Tibial artery (tissue), 4 donors: ENCODE data around the gene ASB3.

Source experiments
- DNase-seq, 2 donors: peaks; one replicate each; pipeline ENCODE4 v3.0.0-alpha.2; 2019
- H3K27ac ChIP-seq, 2 donors: fragments of 200-600 bp; sonication (generic) in 1 of 2; 1 replicate in 1 of 2; 2 replicates in 1 of 2; pipeline ENCODE4 v1.5.1; 2018 to 2019; ENCODE audit warnings: mild to moderate bottlenecking in 1 of 2
- H3K27me3 ChIP-seq, 2 donors: fragments of 200-600 bp; sonication (generic) in 1 of 2; one replicate each; pipeline versions ENCODE4 v1.5.1 to v1.6.0; 2016 to 2019
- H3K36me3 ChIP-seq, 3 donors: fragments of 200-600 bp; sonication (generic) in 2 of 3; one replicate each; pipeline ENCODE4 v1.5.1; 2016 to 2019; ENCODE audit warnings: mild to moderate bottlenecking in 2 of 3
- H3K4me1 ChIP-seq, 4 donors: fragments of 200-600 bp; sonication (generic) in 2 of 4; 1 replicate in 3 of 4; 2 replicates in 1 of 4; pipeline ENCODE4 v1.5.1; 2016 to 2019
- H3K4me3 ChIP-seq, 2 donors: fragments of 200-600 bp; sonication (generic) in 1 of 2; 1 replicate in 1 of 2; 2 replicates in 1 of 2; pipeline ENCODE4 v1.5.1; 2018 to 2019; ENCODE audit warnings: mild to moderate bottlenecking in 2 of 2
- H3K9me3 ChIP-seq, 3 donors: fragments of 200-600 bp; sonication (generic) in 1 of 3; one replicate each; pipeline ENCODE4 v1.5.1; 2016 to 2019
- intact Hi-C: fragments of 100-400 bp; cut with DNase I; formaldehyde crosslinking; loops from one replicate; pipeline ENCODE4 v1.15.0; 2023; ENCODE audit warnings: low total_unique reads
- TF ChIP-seq, protein P1 (sequence below), 2 experiments: fragments of 200-600 bp in 1 of 2; fragments of 450-650 bp in 1 of 2; IDR thresholded peaks; one replicate each; pipeline ENCODE4 v1.5.1; 2017 to 2019; ENCODE audit warnings: antibody characterized with exemption in 2 of 2, mild to moderate bottlenecking in 1 of 2, moderate library complexity in 1 of 2

The ASB3 gene

DNA sequence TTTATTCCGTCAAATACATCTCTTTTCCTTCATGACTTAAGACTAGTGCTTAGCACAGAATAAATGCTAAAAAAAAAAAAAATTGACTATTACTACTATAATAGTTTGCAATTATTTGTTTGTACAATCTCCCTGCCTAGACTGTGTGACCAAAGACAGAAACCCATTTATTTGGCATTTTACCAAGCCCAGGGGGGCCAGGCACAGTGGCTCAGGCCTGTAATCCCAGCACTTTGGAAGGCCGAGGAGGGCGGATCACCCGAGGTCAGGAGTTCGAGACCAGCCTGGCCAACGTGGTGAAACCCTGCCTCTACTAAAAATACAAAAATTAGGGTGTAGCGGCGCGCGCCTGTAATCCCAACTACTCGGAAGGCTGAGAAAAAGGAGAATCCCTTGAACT lies 1.4 kb downstream of the ASB3 start:
- peaks cover 0 to 7% (median 0%) of the 10 kb centered on the region in 3 donors for H3K36me3 ChIP-seq
- DNase-seq, result no peak
- peaks cover 0 to 44% (median 34%) of the 10 kb centered on the region in 4 donors for H3K4me1 ChIP-seq
- H3K27ac ChIP-seq, result no peak overlapping the region
- TF ChIP-seq, protein P1, sequence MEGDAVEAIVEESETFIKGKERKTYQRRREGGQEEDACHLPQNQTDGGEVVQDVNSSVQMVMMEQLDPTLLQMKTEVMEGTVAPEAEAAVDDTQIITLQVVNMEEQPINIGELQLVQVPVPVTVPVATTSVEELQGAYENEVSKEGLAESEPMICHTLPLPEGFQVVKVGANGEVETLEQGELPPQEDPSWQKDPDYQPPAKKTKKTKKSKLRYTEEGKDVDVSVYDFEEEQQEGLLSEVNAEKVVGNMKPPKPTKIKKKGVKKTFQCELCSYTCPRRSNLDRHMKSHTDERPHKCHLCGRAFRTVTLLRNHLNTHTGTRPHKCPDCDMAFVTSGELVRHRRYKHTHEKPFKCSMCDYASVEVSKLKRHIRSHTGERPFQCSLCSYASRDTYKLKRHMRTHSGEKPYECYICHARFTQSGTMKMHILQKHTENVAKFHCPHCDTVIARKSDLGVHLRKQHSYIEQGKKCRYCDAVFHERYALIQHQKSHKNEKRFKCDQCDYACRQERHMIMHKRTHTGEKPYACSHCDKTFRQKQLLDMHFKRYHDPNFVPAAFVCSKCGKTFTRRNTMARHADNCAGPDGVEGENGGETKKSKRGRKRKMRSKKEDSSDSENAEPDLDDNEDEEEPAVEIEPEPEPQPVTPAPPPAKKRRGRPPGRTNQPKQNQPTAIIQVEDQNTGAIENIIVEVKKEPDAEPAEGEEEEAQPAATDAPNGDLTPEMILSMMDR (IDR thresholded peaks at IDR 0.05), result no peak
- no peaks in the 10 kb centered on the region for H3K9me3 ChIP-seq
- H3K4me3 ChIP-seq, result peak overlapping the region; percentile 61 to 96
- intact Hi-C loops, result no loop called here
- no peaks in the 10 kb centered on the region for H3K27me3 ChIP-seq

- Histone ChIP-seq H3K4me1 (peaks cover 0 to 40% (median 33%) of the 10 kb centered on the region in 4 donors), H3K4me3 (no peak overlapping the region), H3K9me3 (no peaks in the 10 kb centered on the region), H3K27ac (no peak overlapping the region), H3K27me3 (no peaks in the 10 kb centered on the region), H3K36me3 (peaks cover 0 to 7% (median 0%) of the 10 kb centered on the region in 3 donors)
- DNase-seq, result no peak
- intact Hi-C loops, result no loop called here
- TF ChIP-seq, protein P1 (IDR thresholded peaks at IDR 0.05), result no peak
Measured at GRCh38 chr2:53784436-53784835, 2.3 kb downstream of the ASB3 start.

DNA sequence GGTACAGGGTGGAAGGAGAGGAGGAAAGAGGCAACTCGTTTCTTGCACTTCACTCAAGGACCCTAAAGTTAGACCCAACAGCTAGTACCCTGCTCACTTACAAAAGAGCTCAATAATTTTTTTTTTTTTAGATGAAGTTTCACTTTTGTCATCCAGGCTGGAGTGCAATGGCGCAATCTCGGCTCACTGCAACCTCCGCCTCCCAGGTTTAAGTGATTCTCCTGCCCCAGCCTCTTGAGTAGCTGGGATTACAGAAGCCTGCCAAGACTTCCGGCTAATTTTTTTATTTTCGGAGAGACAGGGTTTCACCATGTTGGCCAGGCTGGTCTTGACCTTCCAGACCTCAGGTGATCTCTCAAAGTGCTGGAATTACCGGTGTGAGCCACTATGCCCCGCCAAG lies 4.1 kb downstream of the ASB3 start:
- no peak overlapping the region for H3K27ac ChIP-seq
- TF ChIP-seq, protein P1 (IDR thresholded peaks at IDR 0.05), result no peak
- peaks cover 0 to 7% (median 0%) of the 10 kb centered on the region in 3 donors for H3K36me3 ChIP-seq
- no peaks in the 10 kb centered on the region for H3K27me3 ChIP-seq
- H3K4me1 ChIP-seq, result peaks cover 0 to 23% (median 19%) of the 10 kb centered on the region in 4 donors
- intact Hi-C loops, result no loop called here
- DNase-seq, result no peak
- H3K9me3 ChIP-seq, result no peaks in the 10 kb centered on the region
- no peak overlapping the region for H3K4me3 ChIP-seq

- Histone ChIP-seq H3K4me1 (peaks cover 0 to 10% (median 8%) of the 10 kb centered on the region in 4 donors), H3K27me3 (no peaks in the 10 kb centered on the region), H3K4me3 (no peak overlapping the region), H3K27ac (no peak overlapping the region), H3K36me3 (peaks cover 0 to 7% (median 0%) of the 10 kb centered on the region in 3 donors), H3K9me3 (no peaks in the 10 kb centered on the region)
- TF ChIP-seq, protein P1 (IDR thresholded peaks at IDR 0.05), result no peak
- intact Hi-C loops, result no loop called here
- no peak for DNase-seq
Measured at GRCh38 chr2:53780056-53780455, 6.7 kb downstream of the ASB3 start.

- H3K27ac ChIP-seq, result no peak overlapping the region
- H3K4me3 ChIP-seq, result no peak overlapping the region
- no peaks in the 10 kb centered on the region for H3K27me3 ChIP-seq
- intact Hi-C loops, result no loop called here
- no peaks in the 10 kb centered on the region for H3K4me1 ChIP-seq
- H3K9me3 ChIP-seq, result no peaks in the 10 kb centered on the region
- peaks cover 0 to 7% (median 0%) of the 10 kb centered on the region in 3 donors for H3K36me3 ChIP-seq
- TF ChIP-seq, protein P1 (IDR thresholded peaks at IDR 0.05), result no peak
- DNase-seq, result no peak
Measured at GRCh38 chr2:53778536-53779162, 8.1 kb downstream of the ASB3 start.
